Hepatocyte (in vitro differentiated cells): ENCODE data around the gene FASN. TPM values are rescaled to one million over a fixed set of nuclear protein-coding genes. Genes with fewer than 3 reads are reported as not detected.

ENCODE experiments used
- DNase-seq: peaks from one replicate; pipeline ENCODE4 v3.0.0-alpha.2; 2016; ENCODE audit warnings: low spot score
- H2AFZ ChIP-seq: fragments of 200-600 bp; sonication (generic); 2 replicates; pipeline ENCODE4 v1.6.0; 2016; ENCODE audit warnings: antibody characterized with exemption, mild to moderate bottlenecking
- H3K27ac ChIP-seq: fragments of 200-600 bp; sonication (generic); 2 replicates; pipeline ENCODE4 v1.5.1; 2016; ENCODE audit warnings: mild to moderate bottlenecking
- H3K27me3 ChIP-seq: fragments of 200-600 bp; sonication (generic); 2 replicates; pipeline ENCODE4 v1.6.1; 2016
- H3K36me3 ChIP-seq: fragments of 200-600 bp; sonication (generic); replicated peaks from 2 replicates; pipeline ENCODE4 v1.5.1; 2016; ENCODE audit warnings: low read depth; ENCODE audit not compliant: insufficient read depth
- H3K4me1 ChIP-seq: fragments of 200-600 bp; sonication (generic); 2 replicates; pipeline ENCODE4 v1.5.1; 2016; ENCODE audit warnings: mild to moderate bottlenecking, moderate library complexity; ENCODE audit not compliant: insufficient read depth
- H3K4me2 ChIP-seq: fragments of 200-600 bp; sonication (generic); 2 replicates; pipeline ENCODE4 v1.6.0; 2016
- H3K4me3 ChIP-seq: fragments of 200-600 bp; sonication (generic); 2 replicates; pipeline ENCODE4 v1.5.1; 2016; ENCODE audit warnings: mild to moderate bottlenecking
- H3K79me2 ChIP-seq: fragments of 200-600 bp; sonication (generic); 2 replicates; pipeline ENCODE4 v1.6.0; 2017; ENCODE audit warnings: mild to moderate bottlenecking
- H3K9me2 ChIP-seq: fragments of 200-600 bp; sonication (generic); replicated peaks from 2 replicates; pipeline ENCODE4 v1.6.0; 2017; ENCODE audit warnings: mild to moderate bottlenecking; ENCODE audit not compliant: insufficient read depth
- H3K9me3 ChIP-seq: fragments of 200-600 bp; sonication (generic); 2 replicates; pipeline ENCODE4 v1.5.1; 2016; ENCODE audit warnings: low read depth, mild to moderate bottlenecking
- H4K20me1 ChIP-seq: fragments of 200-600 bp; sonication (generic); 2 replicates; pipeline ENCODE4 v1.6.0; 2016; ENCODE audit warnings: mild to moderate bottlenecking; ENCODE audit not compliant: insufficient read depth, poor library complexity, severe bottlenecking
- EZH2 ChIP-seq: fragments of 200-600 bp; sonication (generic); IDR thresholded peaks from 2 replicates; pipeline ENCODE4 v1.6.1; 2016; ENCODE audit warnings: antibody characterized with exemption, mild to moderate bottlenecking, borderline replicate concordance
- EZH2phosphoT487 ChIP-seq: fragments of 200-600 bp; sonication (generic); IDR thresholded peaks from one replicate; pipeline ENCODE4 v1.6.1; 2018; ENCODE audit warnings: antibody characterized with exemption, mild to moderate bottlenecking, low read depth, moderate library complexity; ENCODE audit not compliant: unreplicated experiment, severe bottlenecking
- WGBS: methylation state at CpG from one replicate; pipeline ENCODE4 v1.1.6; 2016; ENCODE audit warnings: low lambda C conversion rate; ENCODE audit errors: missing lambda C conversion rate; 5-methylcytosine and 5-hydroxymethylcytosine counted together
- polyA plus RNA-seq: library from polyadenylated mRNA; unstranded; fragments of >200 nt; fragmentation: Nextera tagmentation; extraction: Ambion mirVana; gene quantifications from 2 replicates; pipeline ENCODE4 v1.2.1, GENCODE V29; 2016
- total RNA-seq: library from RNA; depleted of rRNA; stranded (reverse); fragments of >200 nt; gene quantifications from 2 replicates; pipeline ENCODE4 v1.2.3, GENCODE V29; 2014
- TF ChIP-seq, protein P1 (sequence below): fragments of 200-600 bp; sonication (generic); IDR thresholded peaks from 2 replicates; pipeline ENCODE4 v1.5.1; 2016; ENCODE audit warnings: antibody characterized with exemption, mild to moderate bottlenecking; ENCODE audit not compliant: poor library complexity

The FASN gene
- total and polyA plus RNA-seq, 2 experiments from 2014 or later, result 77.6 to 118 TPM

DNA sequence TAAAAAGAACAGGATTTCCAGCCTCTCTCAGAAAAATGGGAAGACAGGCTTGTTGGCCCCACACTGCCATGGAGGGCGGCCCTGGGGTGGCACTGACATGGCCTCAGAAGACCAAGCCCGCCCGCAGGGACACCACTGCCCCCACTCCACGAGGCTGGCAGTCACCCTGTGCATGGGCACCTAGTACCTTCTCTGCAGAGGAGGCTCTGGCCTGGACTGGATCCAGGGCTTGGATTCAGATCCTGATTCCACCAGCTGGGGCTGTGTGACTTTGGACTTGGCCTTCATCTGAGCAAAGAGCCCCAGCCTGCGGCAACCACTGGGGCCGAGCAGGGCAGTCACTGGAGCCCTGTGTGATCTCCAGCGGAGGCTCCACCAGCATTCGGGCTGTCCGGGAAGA is 16.8 kb upstream of the FASN start:
- no peaks in the 10 kb centered on the region for H3K9me2 ChIP-seq
- no peak overlapping the region for H3K27ac ChIP-seq
- H3K9me3 ChIP-seq, result no peaks in the 10 kb centered on the region
- H2AFZ ChIP-seq, result no peak overlapping the region
- 93% methylated on average over 9 of the region's 9 CpGs for WGBS
- no peaks in the 10 kb centered on the region for H3K79me2 ChIP-seq
- H4K20me1 ChIP-seq, result no peaks in the 10 kb centered on the region
- no peak overlapping the region for H3K4me3 ChIP-seq
- TF ChIP-seq EZH2phosphoT487, result no peak
- DNase-seq, result no peak
- H3K4me2 ChIP-seq, result no peak overlapping the region
- H3K27me3 ChIP-seq, result no peaks in the 10 kb centered on the region
- peaks cover 17% of the 10 kb centered on the region for H3K4me1 ChIP-seq
- no peaks in the 10 kb centered on the region for H3K36me3 ChIP-seq

DNA sequence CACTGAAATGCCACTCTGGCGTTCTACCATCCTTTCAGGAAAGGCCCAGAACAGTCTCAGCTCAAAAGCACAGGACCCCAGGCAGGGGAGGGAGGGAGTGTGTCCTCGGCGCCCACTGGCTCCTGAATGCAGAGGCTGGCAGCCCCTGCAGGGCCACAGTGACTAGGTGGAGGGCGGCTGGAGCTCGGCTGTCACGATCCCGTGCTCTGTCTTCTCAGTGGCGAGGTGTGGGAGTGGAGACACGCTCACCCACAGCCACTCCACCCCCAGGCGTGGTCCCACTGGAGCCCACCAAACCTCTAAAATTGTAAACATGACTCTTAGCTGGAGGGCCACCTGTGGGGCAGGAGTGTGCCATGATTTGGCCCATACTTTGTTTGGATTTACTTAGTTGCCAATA is 16.4 kb upstream of the FASN start:
- Histone ChIP-seq H3K4me1 (peaks cover 17% of the 10 kb centered on the region), H3K27ac (no peak overlapping the region), H3K4me3 (no peak overlapping the region), H2AFZ (no peak overlapping the region), H3K9me2 (no peaks in the 10 kb centered on the region), H3K9me3 (no peaks in the 10 kb centered on the region), H3K27me3 (no peaks in the 10 kb centered on the region), H3K36me3 (no peaks in the 10 kb centered on the region), H4K20me1 (no peaks in the 10 kb centered on the region), H3K79me2 (no peaks in the 10 kb centered on the region), H3K4me2 (no peak overlapping the region)
- no peak for DNase-seq
- no peak for TF ChIP-seq EZH2
- TF ChIP-seq, protein P1, sequence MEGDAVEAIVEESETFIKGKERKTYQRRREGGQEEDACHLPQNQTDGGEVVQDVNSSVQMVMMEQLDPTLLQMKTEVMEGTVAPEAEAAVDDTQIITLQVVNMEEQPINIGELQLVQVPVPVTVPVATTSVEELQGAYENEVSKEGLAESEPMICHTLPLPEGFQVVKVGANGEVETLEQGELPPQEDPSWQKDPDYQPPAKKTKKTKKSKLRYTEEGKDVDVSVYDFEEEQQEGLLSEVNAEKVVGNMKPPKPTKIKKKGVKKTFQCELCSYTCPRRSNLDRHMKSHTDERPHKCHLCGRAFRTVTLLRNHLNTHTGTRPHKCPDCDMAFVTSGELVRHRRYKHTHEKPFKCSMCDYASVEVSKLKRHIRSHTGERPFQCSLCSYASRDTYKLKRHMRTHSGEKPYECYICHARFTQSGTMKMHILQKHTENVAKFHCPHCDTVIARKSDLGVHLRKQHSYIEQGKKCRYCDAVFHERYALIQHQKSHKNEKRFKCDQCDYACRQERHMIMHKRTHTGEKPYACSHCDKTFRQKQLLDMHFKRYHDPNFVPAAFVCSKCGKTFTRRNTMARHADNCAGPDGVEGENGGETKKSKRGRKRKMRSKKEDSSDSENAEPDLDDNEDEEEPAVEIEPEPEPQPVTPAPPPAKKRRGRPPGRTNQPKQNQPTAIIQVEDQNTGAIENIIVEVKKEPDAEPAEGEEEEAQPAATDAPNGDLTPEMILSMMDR, result no peak
- TF ChIP-seq EZH2phosphoT487, result no peak
- 91% methylated on average over 10 of the region's 10 CpGs for WGBS

DNA sequence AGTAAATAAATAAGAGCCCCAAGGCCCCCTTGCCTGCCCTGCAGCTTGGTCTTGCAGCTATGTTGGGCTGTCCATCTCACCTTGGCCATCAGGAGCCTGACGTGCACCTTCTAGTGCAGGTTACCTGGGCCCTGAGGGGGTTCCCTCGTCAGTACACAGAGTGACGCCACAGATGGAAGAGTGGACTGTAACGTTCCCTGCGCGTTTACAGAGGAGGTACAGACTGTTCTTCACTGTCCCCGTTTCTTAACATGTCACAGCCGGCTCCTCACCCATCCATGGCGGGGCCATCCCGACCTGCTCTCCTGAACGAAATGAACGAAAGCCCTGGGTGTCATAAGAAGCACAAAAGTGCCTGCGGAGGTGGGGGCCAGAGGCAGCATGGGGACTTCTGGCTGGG is 15.9 kb upstream of the FASN start:
- Histone ChIP-seq H3K79me2 (no peaks in the 10 kb centered on the region), H3K4me2 (no peak overlapping the region), H2AFZ (no peak overlapping the region), H3K27me3 (no peaks in the 10 kb centered on the region), H3K4me3 (no peak overlapping the region), H3K9me2 (no peaks in the 10 kb centered on the region), H3K4me1 (peaks cover 12% of the 10 kb centered on the region), H4K20me1 (no peaks in the 10 kb centered on the region), H3K36me3 (no peaks in the 10 kb centered on the region), H3K27ac (no peak overlapping the region), H3K9me3 (no peaks in the 10 kb centered on the region)
- 93% methylated on average over 13 of the region's 13 CpGs for WGBS
- DNase-seq, result peak; percentile 3
- no peak for TF ChIP-seq EZH2
- TF ChIP-seq EZH2phosphoT487, result no peak

DNA sequence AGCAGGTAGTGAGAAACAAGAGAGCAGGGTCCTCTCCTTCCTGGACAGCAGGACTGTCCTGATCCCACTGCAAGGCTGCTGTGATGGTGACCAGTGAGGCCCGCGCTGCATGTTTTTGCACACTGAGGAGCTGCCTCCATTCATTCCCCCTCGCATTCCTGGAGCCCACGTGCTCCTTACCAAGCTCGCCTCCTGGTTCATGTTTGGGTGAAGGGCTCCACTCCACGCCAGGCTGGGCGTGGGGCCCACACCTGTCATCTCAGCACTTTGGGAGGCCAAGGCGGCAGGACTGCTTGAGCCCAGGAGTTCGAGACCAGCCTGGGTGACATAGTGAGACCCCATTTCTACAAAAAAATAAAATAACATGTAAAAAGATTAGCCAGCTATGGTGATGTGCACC is 15.4 kb upstream of the FASN start:
- no peaks in the 10 kb centered on the region for H3K9me3 ChIP-seq
- no peaks in the 10 kb centered on the region for H3K9me2 ChIP-seq
- no peak for DNase-seq
- no peak overlapping the region for H3K4me2 ChIP-seq
- TF ChIP-seq, protein P1, result no peak
- TF ChIP-seq EZH2, result no peak
- no peak for TF ChIP-seq EZH2phosphoT487
- peaks cover 9% of the 10 kb centered on the region for H3K4me1 ChIP-seq
- H2AFZ ChIP-seq, result no peak overlapping the region
- H3K27ac ChIP-seq, result no peak overlapping the region
- H3K36me3 ChIP-seq, result no peaks in the 10 kb centered on the region
- no peaks in the 10 kb centered on the region for H3K27me3 ChIP-seq
- no peaks in the 10 kb centered on the region for H4K20me1 ChIP-seq
- WGBS, result 97% methylated on average over 9 of the region's 9 CpGs
- no peaks in the 10 kb centered on the region for H3K79me2 ChIP-seq
- H3K4me3 ChIP-seq, result no peak overlapping the region
